Measurements from ENCODE around the gene PRND.

DNA sequence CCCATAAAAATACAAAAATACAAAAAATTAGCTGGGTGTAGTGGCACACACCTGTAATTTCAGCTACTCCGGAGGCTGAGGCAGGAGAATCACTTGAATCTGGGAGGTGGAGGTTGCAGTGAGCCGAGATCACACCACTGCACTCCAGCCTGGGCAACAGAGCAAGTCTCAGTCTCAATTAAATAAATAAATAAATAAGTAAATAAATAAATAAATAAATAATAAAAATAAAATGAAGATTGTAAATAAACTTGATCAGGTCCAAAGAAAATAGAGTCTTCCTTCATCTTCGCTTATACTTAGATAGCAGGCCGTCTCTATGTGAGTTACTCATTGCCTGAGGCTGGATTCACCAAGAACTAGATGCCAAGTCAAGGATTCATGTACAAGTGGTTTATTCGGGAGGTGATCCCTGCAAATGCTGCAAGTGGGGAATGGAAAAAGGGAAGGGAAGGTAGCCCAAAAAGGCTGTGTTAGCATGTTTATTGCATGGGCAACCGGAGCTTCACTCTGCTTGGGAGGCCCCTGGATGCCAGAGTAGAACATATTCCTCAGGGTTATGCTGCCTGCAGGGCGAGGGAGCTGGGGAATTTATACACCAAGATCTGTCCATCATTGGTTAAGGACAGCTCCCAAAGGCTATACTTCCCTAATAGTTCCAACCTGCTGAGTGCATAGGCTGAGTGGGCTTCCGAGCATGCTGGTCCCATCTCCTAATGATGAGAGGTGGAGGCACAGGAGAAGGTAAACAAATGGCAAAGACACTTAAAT, 16.3 kb downstream of the PRND start:
- TF ChIP-seq, protein P1, sequence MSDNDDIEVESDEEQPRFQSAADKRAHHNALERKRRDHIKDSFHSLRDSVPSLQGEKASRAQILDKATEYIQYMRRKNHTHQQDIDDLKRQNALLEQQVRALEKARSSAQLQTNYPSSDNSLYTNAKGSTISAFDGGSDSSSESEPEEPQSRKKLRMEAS (IDR thresholded peaks at IDR 0.05; ENCODE audit: insufficient read depth, insufficient read length), result no peak
- TF ChIP-seq POLR2AphosphoS5 (IDR thresholded peaks at IDR 0.05; ENCODE audit: insufficient read depth, low read depth, low read length), result no peak

Measured in endothelial cell of umbilical vein (primary cell).